GM12891 (cell line): ENCODE results near the gene SERINC5. TPM values are rescaled to one million over a fixed set of nuclear protein-coding genes. Genes with fewer than 3 reads are reported as not detected.
"Not testable (repeated sequence)": the region's sequence is repeated elsewhere in the genome, so short reads cannot be mapped to it uniquely, and the experiment has no call there.

ENCODE experiments used
- DNase-seq: peaks from one replicate; pipeline ENCODE4 v3.0.0; 2011; ENCODE audit warnings: low spot score; ENCODE audit not compliant: insufficient read length
- FAIRE-seq: peaks from 2 replicates; lab custom pipeline; 2011; peaks lifted over from hg19 to GRCh38; lab: Jason Lieb, UNC
- PAX5 ChIP-seq: IDR thresholded peaks from 2 replicates; pipeline ENCODE4 v1.6.1; 2011; ENCODE audit warnings: low read length, moderate library complexity, mild to moderate bottlenecking; ENCODE audit not compliant: insufficient read depth, severe bottlenecking
- POLR2A ChIP-seq: IDR thresholded peaks from 2 replicates; pipeline ENCODE4 v1.6.1; 2011; ENCODE audit warnings: low read depth, low read length, control low read depth
- POLR2AphosphoS5 ChIP-seq: IDR thresholded peaks from 2 replicates; pipeline ENCODE4 v1.6.1; 2011; ENCODE audit warnings: low read depth, low read length, control low read depth
- POU2F2 ChIP-seq: IDR thresholded peaks from 2 replicates; pipeline ENCODE4 v1.6.1; 2011; ENCODE audit warnings: low read depth, mild to moderate bottlenecking, control low read depth, low read length, moderate library complexity
- SPI1 ChIP-seq: IDR thresholded peaks from 2 replicates; pipeline ENCODE4 v1.6.1; 2011; ENCODE audit warnings: low read depth, low read length, control low read depth
- TAF1 ChIP-seq: IDR thresholded peaks from 2 replicates; pipeline ENCODE4 v1.6.1; 2011; ENCODE audit warnings: low read depth, low read length, control low read depth
- polyA plus RNA-seq: library from polyadenylated mRNA; unstranded; fragments of >200 nt; gene quantifications from one replicate; pipeline ENCODE4 v1.2.1, GENCODE V29; 2012; ENCODE audit warnings: low read depth, missing spikeins, inconsistent platforms; ENCODE audit not compliant: missing spikeins

SERINC5 gene
- polyA plus RNA-seq: 0.82 TPM

DNA sequence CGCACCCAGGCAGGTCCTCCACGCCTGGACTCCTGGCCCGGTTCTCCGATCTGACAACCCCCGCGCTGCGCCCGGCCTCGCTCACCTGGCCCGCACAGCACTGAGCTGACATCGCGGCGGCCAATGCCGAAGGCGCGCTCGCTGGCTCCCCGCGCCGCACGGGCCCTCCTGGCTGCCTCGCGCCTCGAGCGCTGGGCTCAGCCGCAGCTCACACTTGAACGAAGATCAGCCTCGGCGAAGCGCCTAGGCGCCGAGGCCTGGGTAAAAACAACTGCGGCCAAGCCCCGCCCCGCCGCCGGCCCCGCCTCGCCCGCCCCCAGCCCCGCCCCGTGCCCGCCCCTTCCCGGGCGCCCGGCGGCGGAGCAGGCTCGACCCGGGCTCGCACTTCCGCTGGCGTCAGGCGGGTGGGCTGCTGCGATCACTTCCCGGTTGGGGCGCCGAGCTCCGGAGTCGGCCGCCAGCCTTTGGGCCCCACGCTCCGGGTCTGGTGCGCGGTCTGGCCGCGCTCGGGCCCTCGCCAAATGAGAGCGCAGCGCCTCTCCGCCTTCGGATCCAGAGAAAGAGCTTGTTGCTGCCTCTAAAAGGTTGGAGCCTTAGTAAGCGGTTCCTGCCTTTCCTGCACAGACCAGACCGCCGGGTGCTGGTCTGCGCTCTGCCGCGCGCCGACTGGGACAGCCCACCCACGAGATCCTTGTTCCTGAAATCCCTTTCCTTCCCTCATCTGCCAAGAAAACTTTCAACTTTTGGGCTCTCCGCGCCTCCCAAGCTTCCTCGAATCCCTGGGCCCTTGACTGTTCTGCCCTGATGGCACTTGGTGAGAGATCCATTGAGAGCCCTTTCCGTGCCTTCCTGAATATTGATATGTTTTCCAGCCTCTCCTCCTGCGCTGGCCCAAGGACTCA, at the start of gene SERINC5:
TSS of gene SERINC5 (minus strand) at position 238 of the 902 bp plus-strand sequence. CDS start at position 112, 126 bp downstream.
- peak; percentile 63 for FAIRE-seq
- TF ChIP-seq POLR2AphosphoS5: peak; percentile 90
- no peak for TF ChIP-seq PAX5
- TF ChIP-seq POLR2A: peak; percentile 89
- TF ChIP-seq SPI1: 0 out of 2 replicates have a peak, but pooled peaks have one; percentile 27
- TF ChIP-seq TAF1: peak; percentile 72
- DNase-seq: peak; percentile 91

DNA sequence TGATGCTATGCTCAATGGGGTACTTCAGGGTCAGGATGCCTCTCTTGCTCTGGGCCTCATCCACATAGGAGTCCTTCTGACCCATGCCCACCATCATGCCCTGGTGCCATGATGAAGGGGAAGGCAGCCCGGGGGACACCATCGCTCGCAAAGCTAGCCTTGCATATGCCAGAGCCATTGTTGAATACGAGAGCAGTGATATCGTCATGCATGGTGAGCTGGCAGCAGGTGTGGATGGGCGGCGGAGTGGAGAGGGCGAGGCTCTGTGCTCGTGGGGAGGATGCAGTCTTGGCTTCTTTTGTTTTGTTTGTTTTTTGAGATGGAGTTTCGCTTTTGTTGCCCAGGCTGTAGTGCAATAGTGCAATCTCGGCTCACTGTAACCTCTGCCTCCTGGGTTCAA, 46.8 kb upstream of the SERINC5 start:
- FAIRE-seq (no peak), DNase-seq (no peak)
- no peak for TF ChIP-seq SPI1
- TF ChIP-seq PAX5: no peak
- TF ChIP-seq POU2F2: no peak

DNA sequence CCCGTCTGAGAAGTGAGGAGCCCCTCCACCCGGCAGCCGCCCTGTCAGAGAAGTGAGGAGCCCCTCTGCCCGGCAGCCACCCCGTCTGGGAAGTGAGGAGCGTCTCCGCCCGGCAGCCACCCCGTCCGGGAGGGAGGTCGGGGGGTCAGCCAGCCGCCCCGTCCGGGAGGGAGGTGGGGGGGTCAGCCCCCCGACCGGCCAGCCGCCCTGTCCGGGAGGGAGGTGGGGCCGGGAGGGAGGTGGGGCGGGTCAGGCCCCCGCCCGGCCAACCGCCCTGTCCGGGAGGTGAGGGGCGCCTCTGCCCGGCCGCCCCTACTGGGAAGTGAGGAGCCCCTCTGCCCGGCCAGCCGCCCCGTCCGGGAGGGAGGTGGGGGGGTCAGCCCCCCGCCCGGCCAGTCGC, 45.5 kb upstream of the SERINC5 start:
- not testable (repeated sequence) for FAIRE-seq, DNase-seq

DNA sequence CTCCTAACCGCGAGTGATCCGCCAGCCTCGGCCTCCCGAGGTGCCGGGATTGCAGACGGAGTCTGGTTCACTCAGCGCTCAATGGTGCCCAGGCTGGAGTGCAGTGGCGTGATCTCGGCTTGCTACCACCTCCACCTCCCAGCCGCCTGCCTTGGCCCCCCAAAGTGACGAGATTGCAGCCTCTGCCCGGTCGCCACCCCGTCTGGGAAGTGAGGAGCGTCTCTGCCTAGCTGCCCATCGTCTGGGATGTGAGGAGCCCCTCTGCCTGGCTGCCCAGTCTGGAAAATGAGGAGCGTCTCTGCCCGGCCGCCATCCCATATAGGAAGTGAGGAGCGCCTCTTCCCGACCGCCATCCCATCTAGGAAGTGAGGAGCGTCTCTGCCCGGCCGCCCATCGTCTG, 44.9 kb upstream of the SERINC5 start:
- not testable (repeated sequence) for FAIRE-seq

DNA sequence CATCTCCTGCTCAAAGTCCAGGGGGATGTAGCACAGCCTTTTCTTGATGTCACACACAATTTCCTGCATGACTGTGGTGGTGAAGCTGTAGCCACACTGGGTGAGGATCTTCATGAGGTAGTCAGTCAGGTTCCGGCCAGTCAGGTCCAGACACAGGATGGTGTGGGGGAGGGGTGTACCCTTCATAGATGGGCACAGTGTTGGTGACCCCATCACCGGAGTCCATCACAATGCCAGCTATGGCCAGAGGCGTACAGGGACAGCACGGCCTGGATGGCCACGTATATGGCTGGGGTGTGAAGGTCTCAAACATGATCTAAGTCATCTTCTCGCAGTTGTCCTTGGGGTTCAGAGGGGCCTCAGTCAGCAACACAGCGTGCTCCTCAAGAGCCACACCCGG, 44.3 kb upstream of the SERINC5 start:
- FAIRE-seq (no peak), DNase-seq (no peak)
- TF ChIP-seq TAF1 (no peak), SPI1 (no peak), POLR2AphosphoS5 (no peak), PAX5 (no peak), POU2F2 (no peak), POLR2A (no peak)

More for the DNA sequence above, 44.9 kb upstream of the SERINC5 start:
- DNase-seq: not testable (repeated sequence)

DNA sequence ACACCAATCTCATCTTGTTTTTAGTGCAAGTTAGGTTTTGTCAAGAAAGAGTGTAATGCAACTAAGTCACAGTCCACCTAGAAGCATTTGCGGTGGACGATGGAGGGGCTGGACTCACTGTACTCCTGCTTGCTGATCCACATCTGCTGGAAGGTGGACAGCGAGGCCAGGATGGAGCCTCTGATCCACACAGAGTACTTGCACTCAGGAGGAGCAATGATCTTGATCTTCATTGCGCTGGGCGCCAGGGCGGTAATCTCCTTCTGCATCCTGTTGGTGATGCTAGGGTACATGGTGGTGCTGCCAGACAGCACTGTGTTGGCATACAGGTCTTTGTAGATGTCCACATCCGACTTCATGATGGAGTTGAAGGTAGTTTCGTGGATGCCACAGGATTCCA, 43.8 kb upstream of the SERINC5 start:
- DNase-seq (no peak), FAIRE-seq (no peak)
- no peak for TF ChIP-seq POLR2A
- TF ChIP-seq PAX5: no peak
- no peak for TF ChIP-seq POLR2AphosphoS5

DNA sequence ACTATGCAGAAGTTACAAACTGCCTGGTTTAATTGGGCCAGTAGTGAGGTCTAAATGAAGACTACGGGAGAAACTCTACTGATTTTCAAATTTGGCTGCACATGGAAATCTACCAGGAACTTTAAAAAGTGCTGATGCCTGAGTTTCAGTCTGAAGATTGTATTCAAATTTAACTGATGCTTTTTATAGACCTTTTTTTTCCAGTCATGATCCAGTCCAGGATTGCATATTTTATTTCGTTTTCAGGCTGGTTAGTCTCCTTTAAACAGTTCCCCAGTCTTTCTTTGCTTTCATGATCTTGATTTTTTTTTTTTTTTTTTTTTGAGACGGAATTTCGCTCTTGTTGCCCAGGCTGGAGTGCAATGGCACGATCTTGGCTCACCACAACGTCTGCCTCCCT, 40.3 kb upstream of the SERINC5 start:
- DNase-seq (no peak), FAIRE-seq (no peak)
- TF ChIP-seq SPI1: no peak
- TF ChIP-seq PAX5: no peak
- no peak for TF ChIP-seq TAF1
- TF ChIP-seq POU2F2: no peak
- no peak for TF ChIP-seq POLR2A
- no peak for TF ChIP-seq POLR2AphosphoS5

DNA sequence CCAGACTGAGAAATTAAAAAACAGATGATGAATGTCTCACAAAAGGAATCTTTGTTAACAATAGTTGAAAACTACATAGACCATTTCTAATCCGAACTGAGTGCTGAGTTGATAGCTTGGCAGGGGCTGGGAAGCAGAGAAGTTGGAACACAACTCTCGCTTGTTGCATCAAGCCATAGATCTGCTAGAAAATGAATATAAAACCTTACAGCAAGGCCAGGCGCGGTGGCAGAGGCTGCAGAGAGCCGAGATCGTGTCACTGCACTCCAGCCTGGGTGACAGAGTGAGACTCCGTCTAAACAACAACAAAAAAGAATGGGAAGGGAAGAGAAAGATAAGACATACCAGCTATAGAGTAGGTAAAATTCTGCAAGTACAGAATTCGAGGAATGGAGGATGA, 35.9 kb upstream of the SERINC5 start:
- DNase-seq: no peak
- FAIRE-seq: no peak
- TF ChIP-seq TAF1 (no peak), POU2F2 (no peak), POLR2AphosphoS5 (no peak), SPI1 (no peak), PAX5 (no peak), POLR2A (no peak)

DNA sequence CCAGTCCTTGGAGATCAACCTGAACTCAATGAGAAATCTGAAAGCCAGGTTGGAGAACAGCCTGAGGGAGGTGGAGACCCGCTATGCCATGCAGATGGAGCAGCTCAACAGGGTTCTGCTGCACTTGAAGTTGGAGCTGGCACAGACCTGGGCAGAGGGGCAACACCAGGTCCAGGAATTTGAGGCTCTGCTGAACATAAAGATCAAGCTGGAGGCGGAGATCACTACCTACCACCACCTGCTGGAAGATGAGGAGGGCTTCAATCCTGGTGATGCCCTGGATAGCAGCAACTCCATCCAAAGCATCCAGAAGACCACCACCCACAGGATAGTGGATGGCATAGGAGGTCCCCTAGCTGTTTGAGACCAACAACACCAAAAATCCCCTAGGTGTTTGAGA, 33.5 kb upstream of the SERINC5 start:
- no peak for DNase-seq
- TF ChIP-seq POU2F2 (no peak), POLR2AphosphoS5 (no peak), SPI1 (no peak), POLR2A (no peak), TAF1 (no peak), PAX5 (no peak)
- FAIRE-seq: no peak

DNA sequence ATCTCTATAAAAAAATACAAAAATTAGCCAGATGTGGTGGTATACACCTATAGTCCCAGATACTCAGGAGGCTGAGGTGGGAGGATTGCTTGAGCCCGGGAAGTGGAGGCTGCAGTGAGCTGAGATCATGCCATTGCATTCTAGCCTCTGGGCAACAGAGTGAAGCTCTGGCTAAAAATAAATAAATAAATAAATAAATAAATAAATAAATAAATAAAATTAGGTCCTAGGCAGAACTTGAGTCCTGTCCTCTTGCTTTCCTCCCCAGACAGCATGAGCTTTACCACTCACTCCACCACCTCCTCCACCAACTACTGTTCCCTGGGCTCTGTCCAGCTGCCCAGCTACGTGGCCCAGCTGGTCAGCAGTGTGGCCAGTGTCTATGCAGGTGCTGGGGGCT, 32.3 kb upstream of the SERINC5 start:
- FAIRE-seq (no peak), DNase-seq (no peak)
- TF ChIP-seq TAF1 (no peak), SPI1 (no peak), POLR2A (no peak), POU2F2 (no peak), PAX5 (no peak), POLR2AphosphoS5 (no peak)

DNA sequence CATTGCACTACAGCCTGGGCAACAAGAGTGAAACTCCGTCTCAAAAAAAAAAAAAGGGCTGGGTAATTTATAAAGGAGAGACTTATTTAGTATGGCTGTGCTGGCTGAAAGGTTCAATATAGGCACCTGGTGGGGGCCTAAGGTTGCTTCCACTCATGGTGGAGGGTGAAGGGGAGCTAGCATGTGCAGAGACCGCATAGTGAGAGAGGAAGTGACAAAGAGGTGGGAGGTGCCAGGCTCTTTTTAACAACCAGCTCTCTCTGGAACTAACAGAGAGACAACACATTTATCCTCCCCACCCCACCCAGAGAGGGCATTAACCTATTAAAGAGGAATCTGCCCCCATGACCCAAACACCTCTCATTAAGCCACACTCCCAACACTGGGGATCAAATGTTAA, 28.9 kb upstream of the SERINC5 start:
- DNase-seq (no peak), FAIRE-seq (no peak)
- TF ChIP-seq PAX5 (no peak), SPI1 (0 out of 2 replicates have a peak, but pooled peaks have one; percentile 19)
